GM23338 (cell line): ENCODE measurements around the gene INPP4B.

Experiments used
- CREB1 ChIP-seq: fragments of 250-450 bp; sonication (Bioruptor Pico); IDR thresholded peaks from 2 replicates; pipeline ENCODE4 v1.5.0; 2020; ENCODE audit warnings: low read depth, mild to moderate bottlenecking, moderate library complexity
- CTCF ChIP-seq, 2 experiments: fragments of 200-600 bp in 1 of 2; sonication (generic) in 1 of 2; conservative IDR thresholded peaks; 2 replicates each; pipeline versions ENCODE4 v1.5.1 to v1.6.1; 2016 to 2017; ENCODE audit warnings: antibody characterized with exemption in 2 of 2, low read depth in 2 of 2, mild to moderate bottlenecking in 2 of 2, moderate library complexity in 1 of 2
- EZH2 ChIP-seq: fragments of 200-600 bp; sonication (generic); IDR thresholded peaks from one replicate; pipeline ENCODE4 v1.8.0; 2017; ENCODE audit warnings: antibody characterized with exemption, mild to moderate bottlenecking, low read depth; ENCODE audit not compliant: unreplicated experiment
- JUNB ChIP-seq: IDR thresholded peaks from one replicate; pipeline ENCODE4 v1.6.1; 2016; ENCODE audit warnings: antibody characterized with exemption; ENCODE audit not compliant: unreplicated experiment
- REST ChIP-seq: IDR thresholded peaks from one replicate; pipeline ENCODE4 v1.6.1; 2018; ENCODE audit warnings: antibody characterized with exemption; ENCODE audit not compliant: unreplicated experiment
- ZNF462 ChIP-seq: fragments of 250-450 bp; sonication (Bioruptor Pico); IDR thresholded peaks from 2 replicates; pipeline ENCODE4 v1.5.0; 2020; ENCODE audit warnings: mild to moderate bottlenecking, moderate library complexity

GRCh38 chr4:142330311-142330710 is 515.8 kb downstream of the INPP4B start:
- TF ChIP-seq CTCF (conservative IDR thresholded peaks at IDR 0.05; ENCODE audit: low read depth in 2 of 2) = no peak
- no peak for TF ChIP-seq ZNF462 (CRISPR knock-in tag)
- no peak for TF ChIP-seq REST
- no peak for TF ChIP-seq JUNB
- TF ChIP-seq EZH2 = no peak
- no peak for TF ChIP-seq CREB1 (CRISPR knock-in tag)
